CD4-positive, alpha-beta T cell treated with Interleukin-4 for 4 hours (primary cell): Measurements from ENCODE around the gene ALKBH3.

Experiments
- DNase-seq: peaks from one replicate; pipeline ENCODE4 v3.0.0-alpha.2; 2020

The ALKBH3 gene

DNA sequence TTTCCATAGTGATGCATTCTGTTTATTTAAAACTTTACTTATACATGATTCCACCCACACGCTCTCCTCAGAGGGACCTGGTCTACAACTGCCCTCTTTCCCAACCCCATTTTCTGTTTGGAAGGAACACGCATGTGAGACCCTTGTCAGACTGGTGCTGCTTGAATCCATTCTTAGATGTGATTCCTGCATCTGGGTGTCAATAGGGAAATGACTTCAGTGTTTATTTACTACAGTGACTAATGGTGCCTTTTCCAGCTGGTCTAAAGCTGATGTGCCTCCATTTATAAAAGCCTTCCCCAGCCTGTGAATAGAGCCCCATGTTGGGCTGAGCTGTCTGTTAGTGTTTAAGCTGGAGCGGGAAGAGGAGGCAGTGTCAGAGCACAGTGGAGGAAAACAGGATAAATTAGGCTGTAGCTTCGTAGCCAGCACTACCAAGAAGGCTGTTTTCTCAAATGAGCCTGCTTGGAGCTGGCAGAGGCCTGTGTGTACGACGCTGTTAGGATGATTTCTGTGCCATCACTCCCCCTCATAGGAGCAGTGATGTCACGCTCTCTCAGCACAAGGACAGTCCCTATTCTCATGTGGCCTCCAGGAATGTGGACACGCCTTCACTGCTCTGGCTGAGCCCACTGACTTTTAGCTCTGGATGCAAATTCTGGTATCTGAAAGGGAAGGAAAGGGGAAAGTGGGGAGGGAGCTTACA is 42.9 kb downstream of the ALKBH3 start:
- DNase-seq: no peak

DNA sequence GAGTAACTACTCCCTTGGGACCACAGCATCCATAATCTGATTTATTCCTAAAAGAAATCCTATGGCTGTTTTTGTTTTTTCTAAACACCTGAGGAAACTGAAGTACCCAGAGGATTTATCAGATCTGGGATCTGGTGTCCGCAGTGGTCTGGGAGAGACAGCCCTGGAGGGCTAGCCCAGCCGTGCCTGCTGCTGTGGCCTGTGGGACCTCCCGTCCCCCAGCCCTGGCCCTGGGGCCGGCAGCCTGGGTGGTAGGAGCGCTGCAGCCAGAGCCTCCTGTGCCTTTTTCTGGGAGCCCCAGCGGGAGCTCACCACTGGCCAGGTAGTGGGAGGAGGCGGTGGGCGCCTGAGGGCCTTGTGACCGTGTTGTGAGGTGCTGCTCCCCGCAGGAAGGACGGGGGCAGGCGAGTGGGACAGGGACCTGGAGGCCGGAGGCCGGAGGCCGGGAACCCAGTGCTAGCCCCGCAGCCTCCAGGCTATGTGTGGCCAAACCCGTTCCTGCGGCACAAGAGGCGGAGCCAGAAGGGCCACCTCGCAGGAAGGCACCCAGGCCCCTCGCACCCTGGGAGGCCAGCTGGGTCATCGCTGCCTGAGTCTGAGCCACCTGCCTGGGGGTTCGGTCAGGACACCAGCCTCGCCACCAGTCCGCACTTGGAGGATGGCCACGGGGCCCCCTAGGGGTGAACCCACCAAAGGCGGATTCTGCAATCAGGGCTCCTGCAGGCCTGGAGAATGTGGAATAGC is 43.7 kb downstream of the ALKBH3 start:
- no peak for DNase-seq

GRCh38 chr11:43925063-43925931 is 44.7 kb downstream of the ALKBH3 start:
- no peak for DNase-seq

GRCh38 chr11:43925932-43926505 is 45.4 kb downstream of the ALKBH3 start:
- no peak for DNase-seq

DNA sequence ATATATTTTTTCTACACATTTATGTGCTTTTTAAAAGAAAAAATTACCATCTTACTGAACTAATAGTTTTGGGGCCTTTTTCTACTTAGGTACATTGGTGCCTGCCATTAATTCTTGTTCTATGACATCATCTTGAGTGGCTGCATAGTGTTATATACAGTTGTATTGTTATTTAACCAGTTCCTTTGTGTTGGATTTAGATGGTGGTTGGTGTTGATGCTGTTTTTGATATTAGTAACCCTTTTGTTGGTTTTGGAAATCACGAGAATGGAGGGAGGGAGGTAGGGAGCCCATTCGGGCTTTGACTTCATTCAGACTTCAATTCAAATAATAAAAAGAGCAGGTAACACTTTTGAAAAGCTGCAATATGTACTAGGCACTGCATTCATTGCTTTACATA is 46.4 kb downstream of the ALKBH3 start:
- no peak for DNase-seq

DNA sequence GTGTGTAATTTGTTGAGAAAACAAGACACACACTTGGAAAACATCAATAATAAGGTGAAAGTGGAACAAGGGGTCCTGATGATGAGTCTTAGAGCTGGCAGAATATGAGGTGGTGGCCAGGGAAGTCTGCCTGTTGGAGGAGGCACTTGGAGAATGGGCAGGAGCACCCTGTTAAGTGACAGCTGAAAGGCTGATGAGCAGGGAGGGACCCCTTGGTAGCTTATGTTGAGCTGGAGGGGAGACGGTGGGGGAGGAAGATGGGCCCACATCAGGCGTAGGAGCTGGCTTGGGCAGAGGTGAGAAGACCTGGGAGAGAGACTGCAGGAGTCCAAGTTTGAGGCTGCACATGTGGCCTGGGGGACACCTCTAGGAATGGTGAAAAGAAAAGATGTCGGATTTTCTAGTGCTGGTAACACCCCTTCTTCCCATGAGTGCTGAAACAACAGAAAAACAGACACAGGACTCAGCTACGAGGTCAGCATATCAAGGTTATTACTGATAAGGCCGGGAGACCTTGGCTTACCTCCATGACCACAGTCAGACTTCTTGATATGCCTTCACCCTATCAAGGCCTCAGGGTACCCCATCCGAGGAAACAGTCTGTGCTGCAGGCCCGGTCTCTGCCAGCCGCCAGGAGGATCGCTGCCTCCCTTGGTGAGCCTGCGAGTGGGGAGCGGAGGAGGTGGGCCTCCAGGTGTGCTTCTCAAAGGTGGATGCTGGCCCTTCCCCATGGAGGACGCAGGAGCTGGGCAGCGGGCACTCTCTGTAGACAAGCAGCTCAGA is 47.5 kb downstream of the ALKBH3 start:
- no peak for DNase-seq

- no peak for DNase-seq
Observed at GRCh38 chr11:43928721-43929120, 48.1 kb downstream of the ALKBH3 start.

DNA sequence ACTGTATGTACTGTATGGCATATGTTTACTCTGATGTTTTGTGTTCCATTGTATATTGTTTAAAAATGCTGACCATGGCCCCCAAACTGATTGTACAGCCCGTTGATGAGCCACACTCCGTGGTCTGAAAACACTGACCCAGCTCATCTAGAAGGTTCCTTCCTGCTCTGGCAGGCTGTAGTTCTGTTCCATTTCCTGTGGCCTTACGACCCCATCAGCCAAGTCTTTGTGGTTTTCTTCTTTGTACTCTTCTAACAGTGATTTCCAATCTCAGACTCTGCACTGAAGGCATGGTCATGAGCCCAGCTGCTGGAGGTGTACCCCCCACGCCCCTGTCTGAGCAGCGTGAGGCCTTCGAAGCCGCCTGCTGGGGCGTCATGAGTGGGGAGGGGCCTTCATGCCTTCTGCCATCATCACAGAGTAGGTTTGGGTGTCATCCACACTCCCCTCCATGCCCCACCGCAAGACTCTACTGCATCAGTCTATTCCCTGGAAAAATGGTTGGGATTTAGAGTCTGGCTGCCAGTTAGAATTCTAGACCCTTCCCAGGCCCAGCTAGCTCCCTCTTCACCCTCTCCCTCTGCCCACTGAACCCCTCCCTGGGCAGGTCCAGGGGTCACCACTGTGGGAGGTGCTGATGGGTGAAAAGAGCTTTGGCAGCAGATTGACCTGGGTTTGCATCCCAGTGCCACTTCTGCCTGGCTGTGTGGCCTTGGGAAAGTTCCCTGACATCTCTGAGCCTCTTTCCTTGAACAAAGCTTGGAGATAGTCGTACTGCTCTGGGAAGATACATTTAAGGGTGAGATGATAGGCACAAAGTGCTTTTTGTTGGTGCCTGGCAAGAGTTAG is 50.5 kb downstream of the ALKBH3 start:
- DNase-seq: no peak

- DNase-seq: no peak
Observed at GRCh38 chr11:43931717-43932039, 51.0 kb downstream of the ALKBH3 start.

DNA sequence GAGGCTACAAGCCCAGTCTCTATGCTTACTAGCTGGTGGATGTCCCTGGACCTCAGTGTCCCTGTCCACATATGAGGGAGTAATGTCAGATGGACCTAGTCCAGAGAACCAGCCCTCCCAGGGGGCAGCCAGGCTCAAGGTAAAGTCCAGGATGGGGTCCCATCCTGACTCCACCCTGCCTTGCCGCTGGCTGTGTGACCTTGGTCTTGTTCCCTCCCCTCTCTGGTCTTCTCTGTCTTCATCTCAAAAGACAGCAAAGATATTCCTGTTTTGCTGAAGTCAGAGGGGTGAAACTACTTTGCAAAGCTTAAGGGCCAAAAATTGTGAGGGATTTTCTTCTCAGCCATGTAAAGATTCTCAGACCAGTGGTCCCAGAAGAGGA is 52.6 kb downstream of the ALKBH3 start:
- no peak for DNase-seq

DNA sequence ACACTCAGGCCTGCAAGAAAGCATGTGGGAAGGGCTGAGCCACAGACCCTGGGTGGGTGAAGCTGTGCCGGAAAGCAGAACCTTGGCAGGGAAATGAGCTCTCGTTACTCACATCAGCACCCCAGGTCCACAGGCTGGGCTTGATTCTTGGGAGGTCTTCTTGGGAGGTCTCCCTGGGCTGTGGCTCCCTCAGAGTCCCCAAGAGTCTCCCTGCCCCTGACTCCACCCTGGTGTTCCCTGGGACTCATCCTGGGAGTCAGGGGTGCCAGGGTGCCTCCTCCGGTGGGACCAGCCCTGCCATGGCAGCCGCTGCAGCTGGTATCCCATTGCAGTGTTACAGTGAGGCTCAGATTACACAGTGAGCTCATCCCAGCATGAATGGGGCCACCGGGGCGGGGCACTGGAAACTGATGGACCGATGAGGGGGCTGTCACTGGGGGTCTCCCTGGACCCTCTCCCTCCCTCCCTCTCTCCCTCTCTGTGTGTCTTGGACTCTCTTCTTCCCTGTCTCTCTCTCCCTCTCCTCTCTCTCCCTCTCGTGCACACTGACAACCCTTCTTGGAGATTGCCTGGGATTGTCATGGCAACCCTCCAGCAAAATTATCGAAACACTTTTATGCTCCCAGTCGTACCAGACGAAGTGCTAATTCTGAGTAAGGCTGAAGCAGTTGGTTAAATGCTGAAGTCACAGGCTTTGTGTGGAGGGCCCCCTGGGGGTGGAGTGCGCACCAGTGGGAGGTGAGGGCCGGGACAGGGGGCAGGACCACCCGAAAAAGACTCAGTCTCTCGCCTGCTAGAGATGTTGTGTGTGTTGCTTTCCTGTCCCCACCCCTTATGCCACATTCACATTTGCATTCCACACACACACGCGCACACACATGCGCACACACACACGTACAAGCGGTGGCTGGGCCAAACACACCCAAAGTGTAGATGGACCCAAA is 53.2 kb downstream of the ALKBH3 start:
- DNase-seq: no peak

DNA sequence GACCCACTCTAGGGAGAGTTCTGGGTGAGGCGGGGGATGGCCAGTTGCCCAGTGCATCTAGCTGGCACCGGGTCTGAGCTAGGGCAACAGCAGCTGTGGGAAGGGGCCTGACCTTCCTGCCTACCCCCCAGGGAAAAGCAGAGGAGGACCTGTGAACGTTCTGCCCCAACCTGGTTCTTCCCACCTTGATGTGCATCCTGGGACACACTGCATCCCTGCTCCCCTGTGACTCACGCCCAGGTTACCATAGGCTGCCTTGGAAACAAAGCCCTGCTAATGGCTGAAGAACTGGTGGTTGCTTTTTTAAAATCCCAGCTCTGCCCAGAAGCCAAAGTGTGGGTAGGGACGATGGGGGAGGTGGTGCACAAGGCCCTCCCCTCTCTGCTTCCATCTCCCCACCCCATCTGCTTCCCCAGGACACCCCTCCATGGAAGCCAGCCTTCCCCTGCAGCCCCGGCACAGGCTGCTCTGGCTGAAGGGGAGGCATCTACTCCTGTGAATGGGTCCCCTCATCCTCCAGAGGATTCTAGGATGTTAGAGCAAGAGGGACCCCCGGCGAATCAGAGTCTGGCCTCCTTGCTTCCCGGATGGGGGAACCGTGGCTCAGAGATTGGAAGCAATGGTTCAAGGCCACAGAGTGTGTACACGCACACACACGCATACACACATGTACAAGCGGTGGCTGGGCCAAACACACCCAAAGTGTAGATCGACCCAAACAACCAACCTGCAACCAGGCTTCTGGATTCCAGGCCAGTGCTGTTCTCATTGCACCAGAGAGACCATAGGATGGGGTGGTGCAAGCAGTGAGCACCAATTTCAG is 54.2 kb downstream of the ALKBH3 start:
- no peak for DNase-seq

- no peak for DNase-seq
Observed at GRCh38 chr11:43935424-43935979, 54.9 kb downstream of the ALKBH3 start.

GRCh38 chr11:43936076-43936475 is 55.4 kb downstream of the ALKBH3 start:
- DNase-seq: no peak

- no peak for DNase-seq
Observed at GRCh38 chr11:43937434-43938411, 57.1 kb downstream of the ALKBH3 start.

DNA sequence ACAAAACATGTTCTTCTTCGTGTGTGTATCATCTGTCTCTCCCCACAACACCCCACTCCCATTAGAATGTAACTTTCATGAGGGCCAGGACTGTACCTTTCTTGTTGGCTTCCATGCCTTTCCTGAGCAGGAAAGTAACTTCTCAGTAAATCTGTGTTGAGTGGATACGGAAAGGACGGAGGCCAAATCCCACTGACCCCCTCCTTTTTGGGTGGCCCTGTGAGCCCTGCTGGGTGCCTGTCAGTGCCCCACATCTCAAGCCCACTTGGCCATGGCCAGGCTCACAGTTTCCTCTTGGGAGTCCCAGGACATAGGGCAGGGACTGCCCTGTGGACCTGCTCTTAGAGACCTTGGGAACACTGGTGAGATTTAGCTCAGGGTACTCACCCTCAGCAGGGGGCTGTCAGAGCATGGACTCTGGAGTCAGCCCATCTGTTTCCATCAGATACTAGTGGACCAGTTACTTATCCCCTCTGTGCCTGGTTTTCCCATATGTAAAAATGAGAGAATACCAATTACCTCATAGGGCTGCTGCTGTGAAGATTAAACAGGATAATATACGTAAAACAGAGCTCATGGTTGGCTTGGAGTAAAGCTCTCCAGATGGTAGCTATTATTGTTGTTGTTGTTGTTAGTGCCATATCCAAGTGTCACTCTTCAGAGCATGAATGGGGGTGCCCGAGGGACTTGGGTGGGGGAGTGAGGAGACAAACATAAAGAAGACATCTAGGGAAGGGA is 60.8 kb downstream of the ALKBH3 start:
- no peak for DNase-seq
